Measurements from ENCODE around the gene TMPRSS13.

TMPRSS13 gene

GRCh38 chr11:117969160-117969991, 40.2 kb upstream of the TMPRSS13 start:
- no peak overlapping the region for H3K4me3 ChIP-seq (ENCODE audit: low read depth, low read length)
- H3K4me1 ChIP-seq (ENCODE audit: control insufficient read depth, insufficient read depth, low read length), result no peaks in the 10 kb centered on the region
- H3K9me3 ChIP-seq (ENCODE audit: control insufficient read depth, insufficient read depth, low read length), result no peaks in the 10 kb centered on the region
- no peaks in the 10 kb centered on the region for H3K27me3 ChIP-seq (ENCODE audit: control insufficient read depth, insufficient read depth, low read length)
- no peaks in the 10 kb centered on the region for H3K36me3 ChIP-seq (ENCODE audit: control insufficient read depth, insufficient read depth, low read length)
- H3K9ac ChIP-seq (ENCODE audit: low read depth, low read length), result no peak overlapping the region
- no peak overlapping the region for H3K27ac ChIP-seq (ENCODE audit: low read depth, low read length)

GRCh38 chr11:117966908-117967307, 37.7 kb upstream of the TMPRSS13 start:
- H3K9ac ChIP-seq (ENCODE audit: low read depth, low read length), result no peak overlapping the region
- H3K27me3 ChIP-seq (ENCODE audit: control insufficient read depth, insufficient read depth, low read length), result no peaks in the 10 kb centered on the region
- H3K9me3 ChIP-seq (ENCODE audit: control insufficient read depth, insufficient read depth, low read length), result no peaks in the 10 kb centered on the region
- no peaks in the 10 kb centered on the region for H3K36me3 ChIP-seq (ENCODE audit: control insufficient read depth, insufficient read depth, low read length)
- H3K4me1 ChIP-seq (ENCODE audit: control insufficient read depth, insufficient read depth, low read length), result no peaks in the 10 kb centered on the region
- H3K4me3 ChIP-seq (ENCODE audit: low read depth, low read length), result no peak overlapping the region
- H3K27ac ChIP-seq (ENCODE audit: low read depth, low read length), result no peak overlapping the region

- peaks cover 3% of the 10 kb centered on the region; the same call in 1 of the 2 replicates for H3K4me1 ChIP-seq (ENCODE audit: control insufficient read depth, insufficient read depth, low read length)
- H3K27me3 ChIP-seq (ENCODE audit: control insufficient read depth, insufficient read depth, low read length), result no peaks in the 10 kb centered on the region
- no peak overlapping the region for H3K9ac ChIP-seq (ENCODE audit: low read depth, low read length)
- no peaks in the 10 kb centered on the region for H3K9me3 ChIP-seq (ENCODE audit: control insufficient read depth, insufficient read depth, low read length)
- H3K4me3 ChIP-seq (ENCODE audit: low read depth, low read length), result no peak overlapping the region
- no peaks in the 10 kb centered on the region for H3K36me3 ChIP-seq (ENCODE audit: control insufficient read depth, insufficient read depth, low read length)
- no peak overlapping the region for H3K27ac ChIP-seq (ENCODE audit: low read depth, low read length)
These were observed 33.6 kb upstream of the TMPRSS13 start for GRCh38 chr11:117962826-117963225.

- H3K4me1 ChIP-seq (ENCODE audit: control insufficient read depth, insufficient read depth, low read length), result peaks cover 3% of the 10 kb centered on the region; the same call in 1 of the 2 replicates
- no peak overlapping the region for H3K4me3 ChIP-seq (ENCODE audit: low read depth, low read length)
- no peak overlapping the region for H3K27ac ChIP-seq (ENCODE audit: low read depth, low read length)
- no peaks in the 10 kb centered on the region for H3K27me3 ChIP-seq (ENCODE audit: control insufficient read depth, insufficient read depth, low read length)
- H3K9ac ChIP-seq (ENCODE audit: low read depth, low read length), result no peak overlapping the region
- no peaks in the 10 kb centered on the region for H3K36me3 ChIP-seq (ENCODE audit: control insufficient read depth, insufficient read depth, low read length)
- no peaks in the 10 kb centered on the region for H3K9me3 ChIP-seq (ENCODE audit: control insufficient read depth, insufficient read depth, low read length)
These were observed 32.7 kb upstream of the TMPRSS13 start for GRCh38 chr11:117961896-117962295.

GRCh38 chr11:117960406-117960805, 31.2 kb upstream of the TMPRSS13 start:
- H3K36me3 ChIP-seq (ENCODE audit: control insufficient read depth, insufficient read depth, low read length), result no peaks in the 10 kb centered on the region
- no peak overlapping the region for H3K4me3 ChIP-seq (ENCODE audit: low read depth, low read length)
- H3K27ac ChIP-seq (ENCODE audit: low read depth, low read length), result no peak overlapping the region
- no peak overlapping the region for H3K9ac ChIP-seq (ENCODE audit: low read depth, low read length)
- no peaks in the 10 kb centered on the region for H3K9me3 ChIP-seq (ENCODE audit: control insufficient read depth, insufficient read depth, low read length)
- peaks cover 3% of the 10 kb centered on the region; the same call in 1 of the 2 replicates for H3K4me1 ChIP-seq (ENCODE audit: control insufficient read depth, insufficient read depth, low read length)
- no peaks in the 10 kb centered on the region for H3K27me3 ChIP-seq (ENCODE audit: control insufficient read depth, insufficient read depth, low read length)

GRCh38 chr11:117959438-117960149, 30.4 kb upstream of the TMPRSS13 start:
- peaks cover 3% of the 10 kb centered on the region; the same call in 1 of the 2 replicates for H3K4me1 ChIP-seq (ENCODE audit: control insufficient read depth, insufficient read depth, low read length)
- H3K9ac ChIP-seq (ENCODE audit: low read depth, low read length), result no peak overlapping the region
- no peaks in the 10 kb centered on the region for H3K9me3 ChIP-seq (ENCODE audit: control insufficient read depth, insufficient read depth, low read length)
- H3K4me3 ChIP-seq (ENCODE audit: low read depth, low read length), result no peak overlapping the region
- H3K27ac ChIP-seq (ENCODE audit: low read depth, low read length), result no peak overlapping the region
- H3K27me3 ChIP-seq (ENCODE audit: control insufficient read depth, insufficient read depth, low read length), result no peaks in the 10 kb centered on the region
- no peaks in the 10 kb centered on the region for H3K36me3 ChIP-seq (ENCODE audit: control insufficient read depth, insufficient read depth, low read length)

- Histone ChIP-seq H3K27me3 (ENCODE audit: control insufficient read depth, insufficient read depth, low read length) (no peaks in the 10 kb centered on the region), H3K36me3 (ENCODE audit: control insufficient read depth, insufficient read depth, low read length) (no peaks in the 10 kb centered on the region), H3K9me3 (ENCODE audit: control insufficient read depth, insufficient read depth, low read length) (no peaks in the 10 kb centered on the region), H3K27ac (ENCODE audit: low read depth, low read length) (no peak overlapping the region), H3K4me3 (ENCODE audit: low read depth, low read length) (no peak overlapping the region), H3K4me1 (ENCODE audit: control insufficient read depth, insufficient read depth, low read length) (peaks cover 3% of the 10 kb centered on the region; the same call in 1 of the 2 replicates), H3K9ac (ENCODE audit: low read depth, low read length) (no peak overlapping the region)
These were observed 29.7 kb upstream of the TMPRSS13 start for GRCh38 chr11:117958949-117959348.

- H3K4me3 ChIP-seq (ENCODE audit: low read depth, low read length), result no peak overlapping the region
- H3K9me3 ChIP-seq (ENCODE audit: control insufficient read depth, insufficient read depth, low read length), result no peaks in the 10 kb centered on the region
- H3K27me3 ChIP-seq (ENCODE audit: control insufficient read depth, insufficient read depth, low read length), result no peaks in the 10 kb centered on the region
- no peak overlapping the region for H3K27ac ChIP-seq (ENCODE audit: low read depth, low read length)
- H3K36me3 ChIP-seq (ENCODE audit: control insufficient read depth, insufficient read depth, low read length), result no peaks in the 10 kb centered on the region
- no peaks in the 10 kb centered on the region for H3K4me1 ChIP-seq (ENCODE audit: control insufficient read depth, insufficient read depth, low read length)
- H3K9ac ChIP-seq (ENCODE audit: low read depth, low read length), result no peak overlapping the region
These were observed 23.9 kb upstream of the TMPRSS13 start for GRCh38 chr11:117953024-117953671.

GRCh38 chr11:117950993-117951961, 22.1 kb upstream of the TMPRSS13 start:
- no peaks in the 10 kb centered on the region for H3K27me3 ChIP-seq (ENCODE audit: control insufficient read depth, insufficient read depth, low read length)
- no peaks in the 10 kb centered on the region for H3K36me3 ChIP-seq (ENCODE audit: control insufficient read depth, insufficient read depth, low read length)
- no peak overlapping the region for H3K9ac ChIP-seq (ENCODE audit: low read depth, low read length)
- no peak overlapping the region for H3K4me3 ChIP-seq (ENCODE audit: low read depth, low read length)
- H3K9me3 ChIP-seq (ENCODE audit: control insufficient read depth, insufficient read depth, low read length), result no peaks in the 10 kb centered on the region
- no peak overlapping the region for H3K27ac ChIP-seq (ENCODE audit: low read depth, low read length)
- no peaks in the 10 kb centered on the region for H3K4me1 ChIP-seq (ENCODE audit: control insufficient read depth, insufficient read depth, low read length)

GRCh38 chr11:117950301-117950700, 21.1 kb upstream of the TMPRSS13 start:
- Histone ChIP-seq H3K4me3 (ENCODE audit: low read depth, low read length) (no peak overlapping the region), H3K9ac (ENCODE audit: low read depth, low read length) (no peak overlapping the region), H3K36me3 (ENCODE audit: control insufficient read depth, insufficient read depth, low read length) (no peaks in the 10 kb centered on the region), H3K27me3 (ENCODE audit: control insufficient read depth, insufficient read depth, low read length) (no peaks in the 10 kb centered on the region), H3K9me3 (ENCODE audit: control insufficient read depth, insufficient read depth, low read length) (no peaks in the 10 kb centered on the region), H3K4me1 (ENCODE audit: control insufficient read depth, insufficient read depth, low read length) (no peaks in the 10 kb centered on the region), H3K27ac (ENCODE audit: low read depth, low read length) (no peak overlapping the region)
